ENCODE data around the gene LZTS3. TPM values are rescaled to one million over a fixed set of nuclear protein-coding genes. Genes with fewer than 3 reads are reported as not detected.

Gene LZTS3
- total RNA-seq, 1 donor from 2014 or later = 14.2 TPM

DNA sequence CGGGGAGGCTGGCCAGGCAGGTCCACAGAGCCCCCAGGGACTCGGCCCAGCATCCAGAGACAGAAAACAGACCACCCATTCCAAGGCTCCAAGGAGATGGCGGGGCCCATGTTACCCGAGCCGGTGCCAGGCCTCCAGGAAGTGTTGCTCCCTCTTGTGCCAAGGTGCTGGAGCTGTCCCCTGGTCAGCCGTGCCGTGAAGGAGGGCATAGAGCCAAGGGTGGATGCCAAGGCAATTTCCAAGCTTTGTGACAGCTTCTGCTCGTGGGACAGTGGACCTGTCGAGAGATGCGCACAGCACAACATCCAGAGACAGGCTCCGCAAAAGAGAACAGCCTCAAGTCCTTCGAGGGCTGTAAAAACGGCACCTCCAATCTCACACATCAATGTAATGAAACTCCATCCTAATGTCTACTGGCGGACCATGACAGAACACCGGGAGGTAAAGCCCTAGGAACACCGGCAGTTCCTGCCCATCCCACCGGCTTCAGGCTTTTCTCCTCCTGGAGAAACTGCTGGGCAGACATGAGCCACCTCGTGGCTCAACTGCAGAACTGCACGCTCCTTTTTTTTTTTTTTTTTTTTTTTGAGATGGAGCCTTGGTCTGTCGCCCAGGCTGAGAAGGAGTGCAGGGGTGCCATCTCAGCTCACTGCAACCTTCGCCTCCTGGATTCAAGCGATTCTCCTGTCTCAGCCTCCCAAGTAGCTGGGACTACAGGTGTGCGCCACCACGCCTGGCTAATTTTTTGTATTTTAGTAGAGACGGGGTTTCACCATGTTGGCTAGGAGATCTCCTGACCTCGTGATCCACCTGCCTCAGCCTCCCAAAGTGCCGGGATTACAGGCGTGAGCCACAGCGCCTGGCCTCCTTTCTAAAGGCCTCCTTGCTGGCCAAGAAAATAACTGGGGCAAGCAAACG is 57.9 kb downstream of the LZTS3 start:
- H3K4me3 Mint-ChIP-seq = no peak overlapping the region
- no peak for DNase-seq (ENCODE audit: low spot score in 2 of 2, unreplicated experiment in 2 of 2)
- no peaks in the 10 kb centered on the region for H3K27me3 Mint-ChIP-seq (ENCODE audit: low read depth)
- H3K27ac Mint-ChIP-seq = no peak overlapping the region
- H3K4me1 Mint-ChIP-seq = peaks cover 2% of the 10 kb centered on the region
- peaks cover 19% of the 10 kb centered on the region for H3K36me3 Mint-ChIP-seq
- H3K9me3 Mint-ChIP-seq = no peaks in the 10 kb centered on the region
- TF ChIP-seq, protein P1, sequence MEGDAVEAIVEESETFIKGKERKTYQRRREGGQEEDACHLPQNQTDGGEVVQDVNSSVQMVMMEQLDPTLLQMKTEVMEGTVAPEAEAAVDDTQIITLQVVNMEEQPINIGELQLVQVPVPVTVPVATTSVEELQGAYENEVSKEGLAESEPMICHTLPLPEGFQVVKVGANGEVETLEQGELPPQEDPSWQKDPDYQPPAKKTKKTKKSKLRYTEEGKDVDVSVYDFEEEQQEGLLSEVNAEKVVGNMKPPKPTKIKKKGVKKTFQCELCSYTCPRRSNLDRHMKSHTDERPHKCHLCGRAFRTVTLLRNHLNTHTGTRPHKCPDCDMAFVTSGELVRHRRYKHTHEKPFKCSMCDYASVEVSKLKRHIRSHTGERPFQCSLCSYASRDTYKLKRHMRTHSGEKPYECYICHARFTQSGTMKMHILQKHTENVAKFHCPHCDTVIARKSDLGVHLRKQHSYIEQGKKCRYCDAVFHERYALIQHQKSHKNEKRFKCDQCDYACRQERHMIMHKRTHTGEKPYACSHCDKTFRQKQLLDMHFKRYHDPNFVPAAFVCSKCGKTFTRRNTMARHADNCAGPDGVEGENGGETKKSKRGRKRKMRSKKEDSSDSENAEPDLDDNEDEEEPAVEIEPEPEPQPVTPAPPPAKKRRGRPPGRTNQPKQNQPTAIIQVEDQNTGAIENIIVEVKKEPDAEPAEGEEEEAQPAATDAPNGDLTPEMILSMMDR (IDR thresholded peaks at IDR 0.05; ENCODE audit: unreplicated experiment) = peak; percentile 96

Other genes with a start within 250 kb of the LZTS3 start
- gene GNRH2, start 129.9 kb downstream of the LZTS3 start, total RNA-seq = 1.6 to 2.1 TPM (median 1.9 TPM) in 3 replicates
- gene MRPS26, start 127.5 kb downstream of the LZTS3 start, total RNA-seq = 56.9 to 66.3 TPM (median 57.0 TPM) in 3 replicates
- gene OXT, start 101.9 kb downstream of the LZTS3 start, total RNA-seq = not detected in 3 replicates
- gene AVP, start 88.8 kb downstream of the LZTS3 start, total RNA-seq = not detected in 3 replicates
- 19.1 to 19.8 TPM (median 19.7 TPM) in 3 replicates for gene FASTKD5, start 13.7 kb downstream of the LZTS3 start, total RNA-seq
- gene UBOX5, start 13.7 kb downstream of the LZTS3 start, total RNA-seq = 11.6 to 12.3 TPM (median 11.6 TPM) in 3 replicates
- gene DDRGK1, start 31.1 kb upstream of the LZTS3 start, total RNA-seq = 62.7 to 63.0 TPM (median 63.0 TPM) in 3 replicates
- 54.7 to 59.3 TPM (median 57.6 TPM) in 3 replicates for gene ITPA, start 35.9 kb upstream of the LZTS3 start, total RNA-seq
- gene SLC4A11, start 65.6 kb upstream of the LZTS3 start, total RNA-seq = 1.0 to 2.5 TPM (median 1.9 TPM) in 3 replicates
- gene DNAAF9, start 234.1 kb upstream of the LZTS3 start, total RNA-seq = 18.0 to 20.3 TPM (median 20.2 TPM) in 3 replicates